ENCODE results near the gene RNF220. TPM values are rescaled to one million over a fixed set of nuclear protein-coding genes. Genes with fewer than 3 reads are reported as not detected.

RNF220 gene
- total and polyA plus RNA-seq, 2 experiments from 2014 or later: 77.2 to 117 TPM

- no peaks in the 10 kb centered on the region for H4K20me1 ChIP-seq (ENCODE audit: insufficient read depth, poor library complexity, severe bottlenecking)
- WGBS (ENCODE audit: low lambda C conversion rate, missing lambda C conversion rate): 59% methylated on average over 7 of the region's 7 CpGs
- peaks cover 56% of the 10 kb centered on the region for H3K27me3 ChIP-seq
- no peaks in the 10 kb centered on the region for H3K4me1 ChIP-seq (ENCODE audit: insufficient read depth)
- no peaks in the 10 kb centered on the region for H3K79me2 ChIP-seq
- H3K9me2 ChIP-seq (replicated peaks; ENCODE audit: insufficient read depth): no peaks in the 10 kb centered on the region
- no peak overlapping the region for H2AFZ ChIP-seq
- H3K9me3 ChIP-seq (ENCODE audit: low read depth): no peaks in the 10 kb centered on the region
- H3K4me3 ChIP-seq: no peak overlapping the region
- no peak for TF ChIP-seq EZH2phosphoT487 (IDR thresholded peaks at IDR 0.05; ENCODE audit: low read depth, severe bottlenecking, unreplicated experiment)
- no peak for TF ChIP-seq CTCF (IDR thresholded peaks at IDR 0.05; ENCODE audit: poor library complexity)
- TF ChIP-seq EZH2 (IDR thresholded peaks at IDR 0.05; ENCODE audit: borderline replicate concordance): no peak
- H3K27ac ChIP-seq: no peak overlapping the region
- H3K36me3 ChIP-seq (replicated peaks; ENCODE audit: insufficient read depth, low read depth): no peaks in the 10 kb centered on the region
- DNase-seq (ENCODE audit: low spot score): no peak
- H3K4me2 ChIP-seq: no peak overlapping the region
Observed at GRCh38 chr1:44511769-44512168, 106.7 kb downstream of the RNF220 start.

GRCh38 chr1:44512313-44512885 is 107.3 kb downstream of the RNF220 start:
- Histone ChIP-seq H3K27me3 (peaks cover 56% of the 10 kb centered on the region), H3K36me3 (replicated peaks; ENCODE audit: insufficient read depth, low read depth) (no peaks in the 10 kb centered on the region), H2AFZ (no peak overlapping the region), H4K20me1 (ENCODE audit: insufficient read depth, poor library complexity, severe bottlenecking) (no peaks in the 10 kb centered on the region), H3K9me2 (replicated peaks; ENCODE audit: insufficient read depth) (no peaks in the 10 kb centered on the region), H3K4me1 (ENCODE audit: insufficient read depth) (no peaks in the 10 kb centered on the region), H3K27ac (no peak overlapping the region), H3K4me2 (no peak overlapping the region), H3K4me3 (no peak overlapping the region), H3K9me3 (ENCODE audit: low read depth) (no peaks in the 10 kb centered on the region), H3K79me2 (no peaks in the 10 kb centered on the region)
- WGBS (ENCODE audit: low lambda C conversion rate, missing lambda C conversion rate): 54% methylated on average over 13 of the region's 13 CpGs
- TF ChIP-seq EZH2 (IDR thresholded peaks at IDR 0.05; ENCODE audit: borderline replicate concordance) (no peak), CTCF (IDR thresholded peaks at IDR 0.05; ENCODE audit: poor library complexity) (no peak), EZH2phosphoT487 (IDR thresholded peaks at IDR 0.05; ENCODE audit: low read depth, severe bottlenecking, unreplicated experiment) (no peak)
- no peak for DNase-seq (ENCODE audit: low spot score)

GRCh38 chr1:44513111-44513510 is 108.1 kb downstream of the RNF220 start:
- DNase-seq (ENCODE audit: low spot score): no peak
- Histone ChIP-seq H3K79me2 (no peaks in the 10 kb centered on the region), H3K4me3 (no peak overlapping the region), H3K9me2 (replicated peaks; ENCODE audit: insufficient read depth) (no peaks in the 10 kb centered on the region), H3K4me2 (no peak overlapping the region), H3K4me1 (ENCODE audit: insufficient read depth) (no peaks in the 10 kb centered on the region), H2AFZ (no peak overlapping the region), H4K20me1 (ENCODE audit: insufficient read depth, poor library complexity, severe bottlenecking) (no peaks in the 10 kb centered on the region), H3K27ac (no peak overlapping the region), H3K27me3 (peaks cover 51% of the 10 kb centered on the region), H3K9me3 (ENCODE audit: low read depth) (no peaks in the 10 kb centered on the region), H3K36me3 (replicated peaks; ENCODE audit: insufficient read depth, low read depth) (no peaks in the 10 kb centered on the region)
- WGBS (ENCODE audit: low lambda C conversion rate, missing lambda C conversion rate): 93% methylated on average over 5 of the region's 5 CpGs
- no peak for TF ChIP-seq CTCF (IDR thresholded peaks at IDR 0.05; ENCODE audit: poor library complexity)
- no peak for TF ChIP-seq EZH2 (IDR thresholded peaks at IDR 0.05; ENCODE audit: borderline replicate concordance)

GRCh38 chr1:44514673-44515072 is 109.6 kb downstream of the RNF220 start:
- Histone ChIP-seq H3K4me1 (ENCODE audit: insufficient read depth) (no peaks in the 10 kb centered on the region), H3K9me3 (ENCODE audit: low read depth) (no peaks in the 10 kb centered on the region), H4K20me1 (ENCODE audit: insufficient read depth, poor library complexity, severe bottlenecking) (no peaks in the 10 kb centered on the region), H3K4me3 (no peak overlapping the region), H3K27me3 (peaks cover 41% of the 10 kb centered on the region), H3K36me3 (replicated peaks; ENCODE audit: insufficient read depth, low read depth) (no peaks in the 10 kb centered on the region), H3K79me2 (no peaks in the 10 kb centered on the region), H2AFZ (no peak overlapping the region), H3K9me2 (replicated peaks; ENCODE audit: insufficient read depth) (no peaks in the 10 kb centered on the region), H3K4me2 (no peak overlapping the region), H3K27ac (no peak overlapping the region)
- WGBS (ENCODE audit: low lambda C conversion rate, missing lambda C conversion rate): 68% methylated on average over 2 of the region's 2 CpGs
- no peak for DNase-seq (ENCODE audit: low spot score)
- TF ChIP-seq CTCF (IDR thresholded peaks at IDR 0.05; ENCODE audit: poor library complexity) (no peak), EZH2phosphoT487 (IDR thresholded peaks at IDR 0.05; ENCODE audit: low read depth, severe bottlenecking, unreplicated experiment) (no peak), EZH2 (IDR thresholded peaks at IDR 0.05; ENCODE audit: borderline replicate concordance) (no peak)
